ENCODE measurements around the gene PARP15. TPM values are rescaled to one million over a fixed set of nuclear protein-coding genes. Genes with fewer than 3 reads are reported as not detected.

Gene PARP15
- total and polyA plus RNA-seq, 2 of the 4 experiments (the other 2 are of a cell fraction): 0.10 TPM; not detected in 1

- dilution Hi-C loops (cut with HindIII; ENCODE audit: low sequenced_read_pairs, unreplicated experiment): no loop called here
- Histone ChIP-seq H2AFZ (replicated peaks; ENCODE audit: low read length, poor library complexity) (no peak overlapping the region), H4K20me1 (ENCODE audit: insufficient read depth, low read length) (no peaks in the 10 kb centered on the region), H3K79me1 (ENCODE audit: low read depth in 1 of 2, low read length in 2 of 2) (no peaks in the 10 kb centered on the region), H3K27ac (ENCODE audit: insufficient read depth, low read length) (no peak overlapping the region), H3K9ac (ENCODE audit: low read depth, low read length) (no peak overlapping the region), H2BK15ac (ENCODE audit: low read depth, low read length) (no peak overlapping the region), H3K14ac (replicated peaks; ENCODE audit: low read depth, low read length) (no peak overlapping the region), H3K36me3 (ENCODE audit: control insufficient read depth, insufficient read depth, low read length) (peaks cover 6% of the 10 kb centered on the region), H3K9me3 (ENCODE audit: control insufficient read depth, insufficient read depth, low read length) (no peaks in the 10 kb centered on the region), H2AK9ac (replicated peaks; ENCODE audit: low read depth, low read length, poor library complexity) (no peak overlapping the region), H3K4me3 (ENCODE audit: insufficient read depth, low read depth, low read length) (no peak overlapping the region), H4K91ac (ENCODE audit: insufficient read depth, low read depth, low read length) (no peak overlapping the region), H2BK20ac (ENCODE audit: low read depth, low read length) (no peak overlapping the region), H3K23ac (ENCODE audit: low read depth, low read length) (no peak overlapping the region), H2BK5ac (ENCODE audit: low read depth, low read length, poor library complexity, severe bottlenecking) (no peak overlapping the region), H3K27me3 (ENCODE audit: control insufficient read depth, insufficient read depth, low read length) (no peaks in the 10 kb centered on the region), H4K5ac (ENCODE audit: low read depth, low read length) (no peak overlapping the region), H3K9me1 (ENCODE audit: insufficient read depth, low read length) (no peaks in the 10 kb centered on the region), H4K8ac (ENCODE audit: low read depth in 2 of 2, low read length in 2 of 2) (no peak overlapping the region), H3K4me1 (ENCODE audit: control insufficient read depth, insufficient read depth, low read length) (peaks cover 7% of the 10 kb centered on the region; the same call in 1 of the 2 replicates), H3K4ac (ENCODE audit: low read depth, low read length) (no peak overlapping the region), H3K4me2 (ENCODE audit: low read depth, low read length) (no peak overlapping the region), H2AK5ac (ENCODE audit: low read depth, low read length) (no peak overlapping the region), H2BK120ac (ENCODE audit: low read depth, low read length) (no peak overlapping the region), H3K18ac (ENCODE audit: low read depth, low read length) (no peak overlapping the region), H3K56ac (ENCODE audit: extremely low read depth, insufficient read depth, low read length) (no peak overlapping the region)
- intact Hi-C loops (cut with micrococcal nuclease): no loop called here
- ChIA-PET POLR2A (ENCODE audit: unreplicated experiment) (no interaction called here), CTCF (interaction anchor here (0.5 kb wide), 1 partner anchor 1577 kb away, joined by 5 read pairs; no protein-coding TSS in a partner anchor)
- in situ Hi-C loops (cut with MboI; ENCODE audit: low sequenced_read_pairs): no loop called here
- DNase-seq: peak; percentile 41
- ATAC-seq (ENCODE audit: low read depth): peak; percentile 88
- TF ChIP-seq MAZ (IDR thresholded peaks at IDR 0.05; ENCODE audit: borderline replicate concordance, low read depth, low read length) (no peak), FOS (IDR thresholded peaks at IDR 0.05; ENCODE audit: low read depth, low read length) (no peak), SMC3 (IDR thresholded peaks at IDR 0.05; ENCODE audit: low read depth, low read length) (no peak), CHD1 (IDR thresholded peaks at IDR 0.05; ENCODE audit: low read depth, low read length) (no peak), RFX5 (IDR thresholded peaks at IDR 0.05; ENCODE audit: low read depth, low read length) (no peak), MAFK (IDR thresholded peaks at IDR 0.05; ENCODE audit: low read depth, low read length) (no peak), ELK1 (IDR thresholded peaks at IDR 0.05; ENCODE audit: borderline replicate concordance, low read depth, low read length) (no peak), NFE2L2 (IDR thresholded peaks at IDR 0.05; ENCODE audit: low read depth, low read length) (no peak), MXI1 (IDR thresholded peaks at IDR 0.05; ENCODE audit: borderline replicate concordance, low read depth, low read length) (no peak), POLR2A (IDR thresholded peaks at IDR 0.05; ENCODE audit: low read depth, low read length) (no peak), RAD21 (IDR thresholded peaks at IDR 0.05; ENCODE audit: low read length) (no peak)
- WGBS, 2 experiments (ENCODE audit: extremely low coverage in 2 of 2, insufficient read length in 1 of 2): 71% methylated on average over 1 of the region's 3 CpGs; no CpG with 5 or more reads in 1 of the 2 experiments
- no TSS peak for BruUV-seq (replicated peaks)
Observed at GRCh38 chr3:122572940-122573412, 4.5 kb upstream of the PARP15 start.
